ENCODE data around the gene ZNF652. TPM values are rescaled to one million over a fixed set of nuclear protein-coding genes. Genes with fewer than 3 reads are reported as not detected.
A peak's percentile ranks its signal among the peaks of the same experiment; 100 is the strongest.

Gene ZNF652
- total RNA-seq, 4 donors from 2014 or later: 35.7 to 58.6 (median 43.9) TPM

GRCh38 chr17:49342575-49342936 lies 19.5 kb downstream of the ZNF652 start:
- Histone ChIP-seq H3K27ac (peak overlapping the region in 1 of 4 donors; percentile 10), H3K9me3 (no peaks in the 10 kb centered on the region), H3K36me3 (no peaks in the 10 kb centered on the region), H3K4me1 (peaks cover 0 to 55% (median 14%) of the 10 kb centered on the region in 4 donors), H3K27me3 (no peaks in the 10 kb centered on the region), H3K4me3 (no peak overlapping the region)
- no peak for DNase-seq (ENCODE audit: low spot score in 2 of 2)
- WGBS, 2 donors: 30 to 52% methylated on average over 1 of the region's 1 CpG
- TF ChIP-seq CTCF (IDR thresholded peaks at IDR 0.05) (no peak), EP300 (IDR thresholded peaks at IDR 0.05) (no peak)

GRCh38 chr17:49341356-49341755 lies 20.7 kb downstream of the ZNF652 start:
- WGBS, 2 donors: 41 to 49% methylated on average over 5 of the region's 5 CpGs
- no peak for TF ChIP-seq CTCF (IDR thresholded peaks at IDR 0.05)
- Histone ChIP-seq H3K4me1 (peaks cover 0 to 47% (median 14%) of the 10 kb centered on the region in 4 donors), H3K9me3 (no peaks in the 10 kb centered on the region), H3K27me3 (no peaks in the 10 kb centered on the region), H3K36me3 (no peaks in the 10 kb centered on the region), H3K27ac (no peak overlapping the region), H3K4me3 (no peak overlapping the region)
- no peak for DNase-seq (ENCODE audit: low spot score in 2 of 2)

GRCh38 chr17:49339354-49339753 lies 22.7 kb downstream of the ZNF652 start:
- no peak overlapping the region for H3K27ac ChIP-seq
- H3K27me3 ChIP-seq: no peaks in the 10 kb centered on the region
- TF ChIP-seq CTCF (IDR thresholded peaks at IDR 0.05): no peak
- no peak for TF ChIP-seq EP300 (IDR thresholded peaks at IDR 0.05)
- TF ChIP-seq POLR2A (IDR thresholded peaks at IDR 0.05): no peak
- H3K9me3 ChIP-seq: no peaks in the 10 kb centered on the region
- 63 to 67% methylated on average over 6 of the region's 6 CpGs for WGBS, 2 donors
- peaks cover 0 to 47% (median 14%) of the 10 kb centered on the region in 4 donors for H3K4me1 ChIP-seq
- no peak for DNase-seq (ENCODE audit: low spot score in 2 of 2)
- no peaks in the 10 kb centered on the region for H3K36me3 ChIP-seq
- H3K4me3 ChIP-seq: no peak overlapping the region

GRCh38 chr17:49338883-49339282 lies 23.2 kb downstream of the ZNF652 start:
- Histone ChIP-seq H3K27ac (no peak overlapping the region), H3K4me3 (no peak overlapping the region), H3K9me3 (no peaks in the 10 kb centered on the region), H3K27me3 (no peaks in the 10 kb centered on the region), H3K36me3 (no peaks in the 10 kb centered on the region), H3K4me1 (peaks cover 0 to 51% (median 14%) of the 10 kb centered on the region in 4 donors)
- 60 to 61% methylated on average over 4 of the region's 4 CpGs for WGBS, 2 donors
- no peak for DNase-seq (ENCODE audit: low spot score in 2 of 2)
- TF ChIP-seq CTCF (IDR thresholded peaks at IDR 0.05): no peak
- TF ChIP-seq EP300 (IDR thresholded peaks at IDR 0.05): no peak
- no peak for TF ChIP-seq POLR2A (IDR thresholded peaks at IDR 0.05)

GRCh38 chr17:49337884-49338283 lies 24.2 kb downstream of the ZNF652 start:
- TF ChIP-seq POLR2A (IDR thresholded peaks at IDR 0.05): no peak
- no peak for TF ChIP-seq CTCF (IDR thresholded peaks at IDR 0.05)
- TF ChIP-seq EP300 (IDR thresholded peaks at IDR 0.05): no peak
- Histone ChIP-seq H3K27ac (no peak overlapping the region), H3K9me3 (no peaks in the 10 kb centered on the region), H3K4me1 (peaks cover 0 to 45% (median 12%) of the 10 kb centered on the region in 4 donors), H3K27me3 (no peaks in the 10 kb centered on the region), H3K36me3 (no peaks in the 10 kb centered on the region), H3K4me3 (no peak overlapping the region)
- no peak for DNase-seq (ENCODE audit: low spot score in 2 of 2)
- 64% methylated on average over 8 of the region's 8 CpGs for WGBS, 2 donors
